ENCODE results near the gene GFOD1.

The GFOD1 gene

GRCh38 chr6:13484827-13485226 is 2.6 kb downstream of the GFOD1 start:
- DNase-seq, result no peak

- no peak for DNase-seq
Measured at GRCh38 chr6:13484138-13484708, 3.2 kb downstream of the GFOD1 start.

GRCh38 chr6:13480631-13481501 is 6.5 kb downstream of the GFOD1 start:
- DNase-seq, result no peak

- no peak for DNase-seq
Measured at GRCh38 chr6:13479971-13480434, 7.4 kb downstream of the GFOD1 start.

- DNase-seq, result no peak
Measured at GRCh38 chr6:13479206-13479800, 8.1 kb downstream of the GFOD1 start.

- DNase-seq, result no peak
Measured at GRCh38 chr6:13478525-13478966, 8.9 kb downstream of the GFOD1 start.

- no peak for DNase-seq
Measured at GRCh38 chr6:13474787-13475186, 12.6 kb downstream of the GFOD1 start.

GRCh38 chr6:13474360-13474759 is 13.0 kb downstream of the GFOD1 start:
- DNase-seq, result no peak

- DNase-seq, result no peak
Measured at GRCh38 chr6:13473768-13474165, 13.6 kb downstream of the GFOD1 start.

- no peak for DNase-seq
Measured at GRCh38 chr6:13472976-13473767, 14.2 kb downstream of the GFOD1 start.

GRCh38 chr6:13472099-13472498 is 15.3 kb downstream of the GFOD1 start:
- DNase-seq, result no peak

GRCh38 chr6:13471184-13471583 is 16.2 kb downstream of the GFOD1 start:
- DNase-seq, result no peak

GRCh38 chr6:13470238-13471140 is 16.9 kb downstream of the GFOD1 start:
- DNase-seq, result no peak

- DNase-seq, result no peak
Measured at GRCh38 chr6:13469693-13470092, 17.7 kb downstream of the GFOD1 start.

- no peak for DNase-seq
Measured at GRCh38 chr6:13468839-13469238, 18.6 kb downstream of the GFOD1 start.

- DNase-seq, result no peak
Measured at GRCh38 chr6:13467216-13467600, 20.2 kb downstream of the GFOD1 start.

- DNase-seq, result no peak
Measured at GRCh38 chr6:13466304-13467215, 20.8 kb downstream of the GFOD1 start.

- DNase-seq, result no peak
Measured at GRCh38 chr6:13465734-13466133, 21.7 kb downstream of the GFOD1 start.

- DNase-seq, result no peak
Measured at GRCh38 chr6:13463941-13464340, 23.5 kb downstream of the GFOD1 start.

GRCh38 chr6:13463328-13463717 is 24.1 kb downstream of the GFOD1 start:
- DNase-seq, result no peak
